ENCODE data around the gene C17orf58. TPM values are rescaled to one million over a fixed set of nuclear protein-coding genes. Genes with fewer than 3 reads are reported as not detected.

C17orf58 gene
- total and polyA plus RNA-seq, 9 of the 15 experiments (the other 6 are each of a cell fraction or from before 2014, with no cell fraction given): 8.6 to 37.4 (median 27.6) TPM

DNA sequence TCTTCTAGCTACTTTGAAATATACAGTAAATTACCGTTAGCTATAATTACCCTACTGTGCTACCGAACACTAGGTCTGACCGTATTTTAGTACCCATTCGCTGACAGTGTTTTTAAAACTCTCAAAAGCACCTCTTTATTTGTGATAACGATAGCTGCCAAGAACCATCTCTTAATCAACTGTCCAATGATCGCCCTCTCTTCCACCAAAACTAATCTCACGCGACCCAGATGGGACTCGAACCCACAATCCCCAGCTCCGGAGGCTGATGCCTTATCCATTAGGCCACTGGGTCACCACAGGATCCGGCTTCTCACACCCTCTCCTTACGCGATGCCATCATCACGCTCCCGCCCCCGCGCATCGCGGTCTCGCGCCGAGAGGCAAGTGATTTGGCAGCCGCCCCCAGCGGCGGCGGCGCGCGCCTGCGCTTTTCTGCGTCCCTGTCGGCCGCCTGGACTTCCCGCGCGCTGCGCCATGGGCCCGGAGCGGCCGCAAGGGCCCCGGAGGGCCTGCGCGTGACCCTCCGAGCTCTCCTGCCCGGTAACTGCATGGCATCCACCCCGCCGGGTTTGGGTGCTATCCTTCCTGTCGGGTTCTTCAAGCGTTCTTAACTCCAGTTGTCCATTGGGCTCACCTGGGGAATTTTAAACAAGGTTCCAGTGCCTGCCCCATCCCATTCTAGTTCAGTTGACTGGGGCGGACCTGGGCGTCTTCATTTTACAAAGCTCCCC, 23.6 kb upstream of the C17orf58 start (continued):
- TF ChIP-seq SIN3A (IDR thresholded peaks at IDR 0.05; ENCODE audit: borderline replicate concordance in 2 of 2, control insufficient read depth in 1 of 2, low read depth in 2 of 2, low read length in 2 of 2) (0 out of 4 replicates have a peak, but pooled peaks of 1 of the 2 experiments have one; percentile 42), BDP1 (IDR thresholded peaks at IDR 0.05; ENCODE audit: insufficient read depth, insufficient read length) (peak; percentile 86), GABPB1 (CRISPR knock-in tag; IDR thresholded peaks at IDR 0.05) (peak; percentile 83), ELF1 (tag; IDR thresholded peaks at IDR 0.05) (no peak), RBM34 (IDR thresholded peaks at IDR 0.05; ENCODE audit: borderline replicate concordance, insufficient read depth, low read length) (no peak), DPF2 (IDR thresholded peaks at IDR 0.05) (peak; percentile 68), SUPT5H (IDR thresholded peaks at IDR 0.05) (peak; percentile 83), NFRKB (IDR thresholded peaks at IDR 0.05; ENCODE audit: low read depth) (peak; percentile 87; the same call in 1 of the 2 replicates), ZFX (CRISPR knock-in tag; IDR thresholded peaks at IDR 0.05) (peak; percentile 98), DNMT1 (IDR thresholded peaks at IDR 0.05) (no peak), CREM (IDR thresholded peaks at IDR 0.05; ENCODE audit: low read depth) (peak; percentile 86), NRF1 (conservative IDR thresholded peaks at IDR 0.05 in 1 of 2, IDR thresholded peaks at IDR 0.05 in 1 of 2) (peak; percentile 94 to 95), NR2C2 (CRISPR knock-in tag; IDR thresholded peaks at IDR 0.05) (no peak), NR2C2 (tag; IDR thresholded peaks at IDR 0.05) (peak; percentile 80), BHLHE40 (IDR thresholded peaks at IDR 0.05; ENCODE audit: low read length) (peak; percentile 89), MTA3 (IDR thresholded peaks at IDR 0.05; ENCODE audit: borderline replicate concordance) (peak; percentile 76; the same call in 1 of the 2 replicates), LARP7 (IDR thresholded peaks at IDR 0.05) (no peak), KDM5B (IDR thresholded peaks at IDR 0.05; ENCODE audit: insufficient replicate concordance, low read depth, low read length) (peak; percentile 97), CTBP1 (IDR thresholded peaks at IDR 0.05; ENCODE audit: borderline replicate concordance) (peak; percentile 99), ZNF41 (CRISPR knock-in tag; conservative IDR thresholded peaks at IDR 0.05) (no peak), HDAC2 (IDR thresholded peaks at IDR 0.05) (0 out of 2 replicates have a peak, but pooled peaks have one; percentile 39), BCOR (IDR thresholded peaks at IDR 0.05) (no peak), MYC (IDR thresholded peaks at IDR 0.05; ENCODE audit: low read depth, low read length) (peak; percentile 87), MYC (CRISPR knock-in tag; IDR thresholded peaks at IDR 0.05; ENCODE audit: borderline replicate concordance, low read depth) (no peak), MIER1 (IDR thresholded peaks at IDR 0.05; ENCODE audit: low read depth) (no peak)
- TF ChIP-seq, protein P1, sequence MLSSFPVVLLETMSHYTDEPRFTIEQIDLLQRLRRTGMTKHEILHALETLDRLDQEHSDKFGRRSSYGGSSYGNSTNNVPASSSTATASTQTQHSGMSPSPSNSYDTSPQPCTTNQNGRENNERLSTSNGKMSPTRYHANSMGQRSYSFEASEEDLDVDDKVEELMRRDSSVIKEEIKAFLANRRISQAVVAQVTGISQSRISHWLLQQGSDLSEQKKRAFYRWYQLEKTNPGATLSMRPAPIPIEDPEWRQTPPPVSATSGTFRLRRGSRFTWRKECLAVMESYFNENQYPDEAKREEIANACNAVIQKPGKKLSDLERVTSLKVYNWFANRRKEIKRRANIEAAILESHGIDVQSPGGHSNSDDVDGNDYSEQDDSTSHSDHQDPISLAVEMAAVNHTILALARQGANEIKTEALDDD (IDR thresholded peaks at IDR 0.05): peak; percentile 58; the same call in 1 of the 2 replicates
- TF ChIP-seq, protein P2, sequence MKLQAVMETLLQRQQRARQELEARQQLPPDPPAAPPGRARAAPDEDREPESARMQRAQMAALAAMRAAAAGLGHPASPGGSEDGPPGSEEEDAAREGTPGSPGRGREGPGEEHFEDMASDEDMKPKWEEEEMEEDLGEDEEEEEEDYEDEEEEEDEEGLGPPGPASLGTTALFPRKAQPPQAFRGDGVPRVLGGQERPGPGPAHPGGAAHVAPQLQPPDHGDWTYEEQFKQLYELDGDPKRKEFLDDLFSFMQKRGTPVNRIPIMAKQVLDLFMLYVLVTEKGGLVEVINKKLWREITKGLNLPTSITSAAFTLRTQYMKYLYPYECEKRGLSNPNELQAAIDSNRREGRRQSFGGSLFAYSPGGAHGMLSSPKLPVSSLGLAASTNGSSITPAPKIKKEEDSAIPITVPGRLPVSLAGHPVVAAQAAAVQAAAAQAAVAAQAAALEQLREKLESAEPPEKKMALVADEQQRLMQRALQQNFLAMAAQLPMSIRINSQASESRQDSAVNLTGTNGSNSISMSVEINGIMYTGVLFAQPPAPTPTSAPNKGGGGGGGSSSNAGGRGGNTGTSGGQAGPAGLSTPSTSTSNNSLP (IDR thresholded peaks at IDR 0.05; ENCODE audit: borderline replicate concordance, low read depth, low read length): peak; percentile 97
- TF ChIP-seq, protein P3, sequence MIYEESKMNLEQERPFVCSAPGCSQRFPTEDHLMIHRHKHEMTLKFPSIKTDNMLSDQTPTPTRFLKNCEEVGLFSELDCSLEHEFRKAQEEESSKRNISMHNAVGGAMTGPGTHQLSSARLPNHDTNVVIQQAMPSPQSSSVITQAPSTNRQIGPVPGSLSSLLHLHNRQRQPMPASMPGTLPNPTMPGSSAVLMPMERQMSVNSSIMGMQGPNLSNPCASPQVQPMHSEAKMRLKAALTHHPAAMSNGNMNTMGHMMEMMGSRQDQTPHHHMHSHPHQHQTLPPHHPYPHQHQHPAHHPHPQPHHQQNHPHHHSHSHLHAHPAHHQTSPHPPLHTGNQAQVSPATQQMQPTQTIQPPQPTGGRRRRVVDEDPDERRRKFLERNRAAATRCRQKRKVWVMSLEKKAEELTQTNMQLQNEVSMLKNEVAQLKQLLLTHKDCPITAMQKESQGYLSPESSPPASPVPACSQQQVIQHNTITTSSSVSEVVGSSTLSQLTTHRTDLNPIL (CRISPR knock-in tag; IDR thresholded peaks at IDR 0.05): no peak
